ENCODE results near the gene ZMYND19.

DNA sequence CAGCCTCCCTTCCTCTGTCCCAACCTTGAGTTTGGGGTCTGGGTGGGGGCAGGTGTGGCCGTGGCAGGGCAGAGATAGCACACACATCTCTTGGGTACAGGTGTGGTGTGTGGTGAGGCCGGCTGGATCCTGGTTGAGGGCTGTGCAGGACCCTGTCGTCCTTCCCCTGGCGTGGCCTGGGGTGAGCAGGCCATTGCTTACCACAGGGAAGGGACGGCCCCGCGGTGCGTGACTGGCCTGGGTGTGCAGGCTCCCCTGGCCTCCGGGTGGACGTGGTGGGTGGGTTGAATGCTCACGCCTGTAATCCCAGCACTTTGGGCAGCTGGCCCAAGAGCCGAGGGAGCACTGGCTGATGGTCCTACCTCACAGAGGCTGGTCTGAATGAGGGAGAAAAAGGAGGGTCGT, 16.4 kb upstream of the ZMYND19 start:
- TF ChIP-seq NANOG (IDR thresholded peaks at IDR 0.05; ENCODE audit: insufficient read depth, low read depth, low read length, poor library complexity, severe bottlenecking) (no peak), POLR2A (IDR thresholded peaks at IDR 0.05; ENCODE audit: control extremely low read depth in 1 of 2, low read depth in 2 of 2, low read length in 2 of 2) (no peak), SIN3A (conservative IDR thresholded peaks at IDR 0.05 in 1 of 2, IDR thresholded peaks at IDR 0.05 in 1 of 2; ENCODE audit: low read depth in 1 of 2, low read length in 2 of 2) (no peak), JUN (IDR thresholded peaks at IDR 0.05; ENCODE audit: low read depth, low read length) (no peak), EZH2 (IDR thresholded peaks at IDR 0.05; ENCODE audit: low read depth, low read length, severe bottlenecking) (no peak), CEBPB (IDR thresholded peaks at IDR 0.05; ENCODE audit: low read depth, low read length) (no peak), EGR1 (IDR thresholded peaks at IDR 0.05; ENCODE audit: borderline replicate concordance, low read depth, low read length) (no peak), PHF8 (conservative IDR thresholded peaks at IDR 0.05; ENCODE audit: low read depth, low read length) (no peak), ATF3 (IDR thresholded peaks at IDR 0.05; ENCODE audit: insufficient read depth, low read depth, low read length) (no peak), ZNF274 (IDR thresholded peaks at IDR 0.05; ENCODE audit: borderline replicate concordance, extremely low read depth, low read length) (no peak), ASH2L (IDR thresholded peaks at IDR 0.05; ENCODE audit: low read length) (no peak)
- TF ChIP-seq, protein P1, sequence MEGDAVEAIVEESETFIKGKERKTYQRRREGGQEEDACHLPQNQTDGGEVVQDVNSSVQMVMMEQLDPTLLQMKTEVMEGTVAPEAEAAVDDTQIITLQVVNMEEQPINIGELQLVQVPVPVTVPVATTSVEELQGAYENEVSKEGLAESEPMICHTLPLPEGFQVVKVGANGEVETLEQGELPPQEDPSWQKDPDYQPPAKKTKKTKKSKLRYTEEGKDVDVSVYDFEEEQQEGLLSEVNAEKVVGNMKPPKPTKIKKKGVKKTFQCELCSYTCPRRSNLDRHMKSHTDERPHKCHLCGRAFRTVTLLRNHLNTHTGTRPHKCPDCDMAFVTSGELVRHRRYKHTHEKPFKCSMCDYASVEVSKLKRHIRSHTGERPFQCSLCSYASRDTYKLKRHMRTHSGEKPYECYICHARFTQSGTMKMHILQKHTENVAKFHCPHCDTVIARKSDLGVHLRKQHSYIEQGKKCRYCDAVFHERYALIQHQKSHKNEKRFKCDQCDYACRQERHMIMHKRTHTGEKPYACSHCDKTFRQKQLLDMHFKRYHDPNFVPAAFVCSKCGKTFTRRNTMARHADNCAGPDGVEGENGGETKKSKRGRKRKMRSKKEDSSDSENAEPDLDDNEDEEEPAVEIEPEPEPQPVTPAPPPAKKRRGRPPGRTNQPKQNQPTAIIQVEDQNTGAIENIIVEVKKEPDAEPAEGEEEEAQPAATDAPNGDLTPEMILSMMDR (IDR thresholded peaks at IDR 0.05; ENCODE audit: control extremely low read depth in 1 of 3, insufficient read depth in 1 of 3, low read depth in 1 of 3, low read length in 3 of 3), result no peak
- TF ChIP-seq, protein P2, sequence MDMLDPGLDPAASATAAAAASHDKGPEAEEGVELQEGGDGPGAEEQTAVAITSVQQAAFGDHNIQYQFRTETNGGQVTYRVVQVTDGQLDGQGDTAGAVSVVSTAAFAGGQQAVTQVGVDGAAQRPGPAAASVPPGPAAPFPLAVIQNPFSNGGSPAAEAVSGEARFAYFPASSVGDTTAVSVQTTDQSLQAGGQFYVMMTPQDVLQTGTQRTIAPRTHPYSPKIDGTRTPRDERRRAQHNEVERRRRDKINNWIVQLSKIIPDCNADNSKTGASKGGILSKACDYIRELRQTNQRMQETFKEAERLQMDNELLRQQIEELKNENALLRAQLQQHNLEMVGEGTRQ (IDR thresholded peaks at IDR 0.05; ENCODE audit: low read length), result no peak
- TF ChIP-seq, protein P3, sequence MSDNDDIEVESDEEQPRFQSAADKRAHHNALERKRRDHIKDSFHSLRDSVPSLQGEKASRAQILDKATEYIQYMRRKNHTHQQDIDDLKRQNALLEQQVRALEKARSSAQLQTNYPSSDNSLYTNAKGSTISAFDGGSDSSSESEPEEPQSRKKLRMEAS (IDR thresholded peaks at IDR 0.05), result no peak

All from H1 (cell line).